GM10266 (cell line): ENCODE data around the gene USP31.
A peak's percentile ranks its signal among the peaks of the same experiment; 100 is the strongest.

Experiments used
- DNase-seq: peaks from one replicate; pipeline ENCODE4 v3.0.0; 2012; ENCODE audit errors: extremely low spot score
- CTCF ChIP-seq: IDR thresholded peaks from 2 replicates; pipeline ENCODE4 v1.5.1; 2012; ENCODE audit warnings: mild to moderate bottlenecking, low read depth; ENCODE audit not compliant: control insufficient read depth, insufficient read depth; ENCODE audit errors: missing control alignments

The USP31 gene

GRCh38 chr16:23149267-23149992 is at the start of gene USP31:
TSS of gene USP31 (minus strand) at chr16:23149452. CDS start at chr16:23149270, 182 bp downstream.
- DNase-seq, result peak; percentile 92
- no peak for TF ChIP-seq CTCF

- DNase-seq, result no peak
- TF ChIP-seq CTCF, result no peak
Measured at GRCh38 chr16:23196539-23196938, 47.3 kb upstream of the USP31 start.

- TF ChIP-seq CTCF, result no peak
- DNase-seq, result no peak
Measured at GRCh38 chr16:23195366-23195978, 46.2 kb upstream of the USP31 start.

- TF ChIP-seq CTCF, result no peak
- DNase-seq, result no peak
Measured at GRCh38 chr16:23194497-23195221, 45.4 kb upstream of the USP31 start.

- no peak for TF ChIP-seq CTCF
- no peak for DNase-seq
Measured at GRCh38 chr16:23188911-23189310, 39.7 kb upstream of the USP31 start.

- DNase-seq, result no peak
- TF ChIP-seq CTCF, result no peak
Measured at GRCh38 chr16:23187341-23187740, 38.1 kb upstream of the USP31 start.

GRCh38 chr16:23186171-23186570 is 36.9 kb upstream of the USP31 start:
- no peak for TF ChIP-seq CTCF
- DNase-seq, result no peak
